Vagina (tissue), 2 donors: ENCODE results near the gene DAG1.

Experiments
- CTCF ChIP-seq, 3 experiments: fragments of 450-650 bp in 2 of 3; fragments of 200-600 bp in 1 of 3; sonication (generic) in 1 of 3; IDR thresholded peaks; one replicate each; pipeline ENCODE4 v1.5.1; 2017 to 2019; ENCODE audit warnings: antibody characterized with exemption in 3 of 3, mild to moderate bottlenecking in 2 of 3, moderate library complexity in 2 of 3
- POLR2AphosphoS5 ChIP-seq, 2 donors: sonication (generic); formaldehyde crosslinking; IDR thresholded peaks; one replicate each; pipeline ENCODE4 v1.9.0; 2017; ENCODE audit warnings: antibody characterized with exemption in 2 of 2, mild to moderate bottlenecking in 2 of 2, low read depth in 1 of 2; ENCODE audit not compliant: insufficient read depth in 1 of 2

GRCh38 chr3:49476563-49476962 is 6.5 kb downstream of the DAG1 start:
- TF ChIP-seq CTCF (IDR thresholded peaks at IDR 0.05) (no peak), POLR2AphosphoS5 (IDR thresholded peaks at IDR 0.05; ENCODE audit: insufficient read depth in 1 of 2, low read depth in 1 of 2) (no peak)
